ENCODE measurements around the gene RSBN1.
A peak's percentile ranks its signal among the peaks of the same experiment; 100 is the strongest.
"Not testable (repeated sequence)": the region's sequence is repeated elsewhere in the genome, so short reads cannot be mapped to it uniquely, and the experiment has no call there.

The RSBN1 gene

DNA sequence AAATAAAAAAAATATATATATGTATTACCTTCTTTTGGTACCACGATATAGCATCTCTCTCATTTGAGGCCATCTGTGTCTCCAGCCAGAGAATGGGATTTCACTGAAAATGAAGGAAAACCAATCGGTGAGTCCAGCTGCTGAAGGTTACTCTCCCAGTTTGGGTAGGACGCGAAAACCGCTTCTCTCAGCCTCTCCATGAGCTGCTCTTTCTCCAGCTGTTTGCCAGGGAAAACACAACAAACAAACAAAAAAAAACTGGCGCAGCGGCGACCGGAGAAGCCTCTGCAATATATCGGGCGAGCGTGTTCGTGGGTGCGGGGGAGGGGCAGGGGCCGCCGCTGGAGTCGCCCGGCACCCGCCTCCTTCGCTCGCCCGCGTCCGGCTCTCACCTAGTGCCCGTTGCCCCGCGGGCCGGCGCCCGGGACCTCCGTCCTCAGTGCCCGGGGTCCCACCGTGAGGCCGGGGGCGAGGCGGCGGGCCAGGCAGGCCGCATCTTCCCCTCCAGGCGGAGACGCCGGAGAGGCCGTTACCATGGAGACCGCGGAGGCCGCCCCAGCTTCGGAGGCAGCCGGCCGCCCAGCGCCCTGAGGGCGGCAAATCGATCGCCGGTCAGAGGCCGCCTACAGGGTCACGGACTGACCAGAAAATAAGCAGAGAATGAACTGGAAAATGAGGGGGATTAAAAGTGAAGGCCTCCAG lies 53.5 kb downstream of the RSBN1 start:
- peak; percentile 60 for DNase-seq (ENCODE audit: insufficient read length)
- no peak for TF ChIP-seq TAF1 (IDR thresholded peaks at IDR 0.05; ENCODE audit: borderline replicate concordance, low read depth, low read length)
- no peak for TF ChIP-seq POLR2A (IDR thresholded peaks at IDR 0.05; ENCODE audit: low read depth, low read length)
- TF ChIP-seq POLR2AphosphoS5 (IDR thresholded peaks at IDR 0.05; ENCODE audit: low read depth, low read length): no peak
- FAIRE-seq: peak; percentile 53

DNA sequence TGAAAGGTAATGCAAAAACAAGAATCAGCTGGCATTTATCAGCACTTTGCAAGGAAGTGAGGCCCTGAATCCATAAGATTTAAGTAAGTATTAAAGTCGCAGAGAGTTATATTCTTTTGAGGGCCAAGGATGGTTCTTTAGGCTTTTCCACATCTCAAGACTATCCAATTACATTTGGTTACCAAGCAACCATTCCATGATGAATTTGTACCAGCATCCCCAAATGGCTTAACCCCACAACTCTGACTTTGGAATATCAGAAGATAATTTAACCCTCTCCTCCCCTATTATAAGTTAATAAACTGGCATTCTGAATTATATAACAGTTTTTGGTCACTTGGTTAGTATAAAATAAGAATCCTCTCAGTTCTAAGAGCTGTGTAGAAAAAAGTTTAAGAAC lies 55.8 kb downstream of the RSBN1 start:
- no peak for TF ChIP-seq TAF1 (IDR thresholded peaks at IDR 0.05; ENCODE audit: borderline replicate concordance, low read depth, low read length)
- TF ChIP-seq POLR2AphosphoS5 (IDR thresholded peaks at IDR 0.05; ENCODE audit: low read depth, low read length): no peak
- TF ChIP-seq POLR2A (IDR thresholded peaks at IDR 0.05; ENCODE audit: low read depth, low read length): no peak
- FAIRE-seq (no peak), DNase-seq (ENCODE audit: insufficient read length) (no peak)

DNA sequence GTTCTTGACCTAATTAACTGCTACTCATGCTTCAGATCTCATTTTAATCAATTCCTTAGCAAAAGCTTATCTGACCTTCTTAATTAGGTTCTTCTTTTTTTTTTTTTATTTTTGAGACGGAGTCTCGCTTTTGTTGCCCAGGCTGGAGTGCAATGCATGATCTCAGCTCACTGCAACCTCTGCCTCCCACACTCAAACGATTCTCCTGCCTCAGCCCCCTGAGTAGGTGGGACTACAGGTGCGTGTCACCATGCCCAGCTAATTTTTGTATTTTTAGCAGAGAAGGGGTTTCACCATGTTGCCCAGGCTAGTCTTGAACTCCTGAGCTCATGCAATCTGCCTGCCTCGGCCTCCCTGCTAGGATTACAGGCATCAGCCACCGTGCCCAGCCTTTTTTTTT lies 58.9 kb downstream of the RSBN1 start:
- not testable (repeated sequence) for DNase-seq (ENCODE audit: insufficient read length); FAIRE-seq

DNA sequence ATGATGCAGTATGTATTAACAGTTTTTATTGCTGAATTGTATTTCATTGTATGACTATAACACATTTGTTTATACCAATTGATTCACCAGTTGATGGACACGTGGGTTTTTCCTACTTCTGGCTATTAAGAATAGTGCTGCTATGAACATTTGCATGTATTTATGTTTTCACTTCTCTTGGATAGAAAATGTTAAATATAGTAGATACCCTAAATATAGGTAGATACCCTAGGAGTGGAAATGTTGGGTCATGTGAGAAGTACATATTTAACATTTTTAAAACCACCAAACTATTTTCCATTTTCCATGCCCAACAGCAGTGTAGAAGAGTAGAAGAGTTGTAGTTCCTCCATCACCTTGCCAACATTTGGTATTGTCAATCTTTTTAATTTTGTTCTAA lies 60.8 kb downstream of the RSBN1 start:
- FAIRE-seq (no peak), DNase-seq (ENCODE audit: insufficient read length) (no peak)
- TF ChIP-seq POLR2AphosphoS5 (IDR thresholded peaks at IDR 0.05; ENCODE audit: low read depth, low read length) (no peak), TAF1 (IDR thresholded peaks at IDR 0.05; ENCODE audit: borderline replicate concordance, low read depth, low read length) (no peak), POLR2A (IDR thresholded peaks at IDR 0.05; ENCODE audit: low read depth, low read length) (no peak)

DNA sequence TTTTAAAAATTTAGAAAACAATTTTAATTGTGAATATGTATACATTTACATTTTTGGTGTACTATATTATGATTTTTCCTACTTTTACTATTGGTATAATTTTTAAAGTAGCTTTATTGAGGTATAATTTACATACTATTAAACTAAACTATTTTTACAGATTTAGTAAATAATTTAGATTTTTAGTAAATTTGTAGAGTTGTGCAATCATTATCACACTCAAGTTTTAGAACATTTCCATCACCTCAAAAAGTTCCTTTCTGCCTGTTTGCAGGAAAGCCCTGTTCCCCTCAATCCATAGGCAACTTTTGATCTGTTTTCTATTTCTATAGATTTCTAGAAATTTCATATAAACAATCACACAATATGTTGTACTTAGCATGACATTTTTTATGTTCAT lies 61.2 kb downstream of the RSBN1 start:
- no peak for TF ChIP-seq POLR2AphosphoS5 (IDR thresholded peaks at IDR 0.05; ENCODE audit: low read depth, low read length)
- FAIRE-seq: no peak
- DNase-seq (ENCODE audit: insufficient read length): no peak

DNA sequence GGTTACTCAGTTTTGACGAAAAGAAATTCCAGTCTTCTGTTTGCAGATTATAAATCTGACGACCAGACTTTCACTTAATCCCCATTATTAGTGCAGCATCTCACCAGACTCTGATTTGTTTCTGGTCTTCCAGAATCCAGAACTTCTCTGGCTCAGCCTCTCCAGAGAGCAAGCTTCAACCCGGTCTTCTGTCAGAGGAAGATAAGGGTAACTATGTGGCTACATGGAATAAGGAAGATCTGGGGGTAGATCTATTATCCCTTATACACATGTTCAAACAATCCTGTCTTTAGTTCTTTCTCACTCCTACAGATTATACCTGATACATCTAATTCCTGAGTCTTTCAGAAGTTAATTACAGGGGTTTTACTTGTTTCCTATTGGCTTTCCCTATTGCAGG lies 62.9 kb downstream of the RSBN1 start:
- TF ChIP-seq TAF1 (IDR thresholded peaks at IDR 0.05; ENCODE audit: borderline replicate concordance, low read depth, low read length) (no peak), POLR2A (IDR thresholded peaks at IDR 0.05; ENCODE audit: low read depth, low read length) (no peak), POLR2AphosphoS5 (IDR thresholded peaks at IDR 0.05; ENCODE audit: low read depth, low read length) (no peak)
- FAIRE-seq: no peak
- no peak for DNase-seq (ENCODE audit: insufficient read length)

DNA sequence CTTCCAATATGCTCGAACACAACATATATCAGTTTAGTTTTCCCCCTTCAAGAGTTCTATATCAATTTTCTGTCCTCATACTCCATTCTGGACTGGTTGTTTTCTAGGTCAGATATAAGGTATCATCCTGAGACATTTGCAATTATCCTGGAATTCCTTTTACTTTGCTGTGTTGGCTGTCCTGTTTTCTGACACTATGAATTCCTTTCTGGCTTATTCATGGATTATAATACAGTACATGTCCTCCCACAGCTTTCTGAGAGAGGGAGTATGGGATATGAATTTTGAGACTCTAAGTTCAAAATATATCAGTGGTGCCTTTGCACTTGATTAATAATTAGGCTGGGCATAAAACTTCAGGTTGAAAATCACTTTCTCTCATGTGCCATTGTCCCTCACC lies 64.9 kb downstream of the RSBN1 start:
- DNase-seq (ENCODE audit: insufficient read length) (no peak), FAIRE-seq (no peak)
- TF ChIP-seq TAF1 (IDR thresholded peaks at IDR 0.05; ENCODE audit: borderline replicate concordance, low read depth, low read length): no peak
- no peak for TF ChIP-seq POLR2A (IDR thresholded peaks at IDR 0.05; ENCODE audit: low read depth, low read length)
- no peak for TF ChIP-seq POLR2AphosphoS5 (IDR thresholded peaks at IDR 0.05; ENCODE audit: low read depth, low read length)

DNA sequence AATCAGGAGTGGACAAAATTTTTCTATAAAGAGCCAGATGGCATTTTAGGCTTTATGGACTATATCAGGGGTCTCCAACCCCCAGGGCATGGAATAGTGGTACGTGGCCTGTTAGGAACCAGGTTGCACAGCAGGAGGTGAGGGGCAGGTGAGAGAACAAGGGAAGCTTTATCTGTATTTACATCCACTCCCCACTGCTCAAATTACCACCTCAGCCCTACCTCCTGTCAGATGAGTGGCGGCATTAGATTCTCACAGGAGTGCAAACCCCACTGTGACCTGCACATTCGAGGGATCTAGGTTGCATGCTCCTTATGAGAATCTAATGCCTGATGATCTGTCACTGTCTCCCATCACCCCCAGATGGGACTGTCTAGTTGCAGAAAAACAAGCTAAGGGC lies 66.9 kb downstream of the RSBN1 start:
- DNase-seq (ENCODE audit: insufficient read length): no peak
- TF ChIP-seq POLR2AphosphoS5 (IDR thresholded peaks at IDR 0.05; ENCODE audit: low read depth, low read length) (no peak), TAF1 (IDR thresholded peaks at IDR 0.05; ENCODE audit: borderline replicate concordance, low read depth, low read length) (no peak), POLR2A (IDR thresholded peaks at IDR 0.05; ENCODE audit: low read depth, low read length) (no peak)
- FAIRE-seq: no peak

DNA sequence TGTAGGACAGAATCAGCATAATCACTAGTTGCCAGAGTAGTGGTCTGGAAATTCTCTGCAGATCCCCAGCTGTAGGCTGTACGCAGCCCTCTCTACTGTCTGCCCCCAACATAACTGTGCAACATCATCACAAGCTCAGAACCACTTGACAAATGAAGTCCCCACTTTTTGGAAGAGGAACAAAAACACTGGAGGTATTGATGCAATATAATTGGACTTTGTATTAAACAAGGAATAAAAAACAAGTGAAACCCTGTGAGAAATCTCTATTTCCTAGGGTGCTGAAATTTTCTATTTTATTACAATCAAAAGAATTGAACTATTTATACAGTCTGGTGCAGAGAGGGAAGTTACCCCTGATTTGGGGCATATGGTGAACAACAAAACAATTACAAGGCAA lies 68.2 kb downstream of the RSBN1 start:
- FAIRE-seq (no peak), DNase-seq (ENCODE audit: insufficient read length) (no peak)
- TF ChIP-seq TAF1 (IDR thresholded peaks at IDR 0.05; ENCODE audit: borderline replicate concordance, low read depth, low read length) (no peak), POLR2AphosphoS5 (IDR thresholded peaks at IDR 0.05; ENCODE audit: low read depth, low read length) (no peak)

DNA sequence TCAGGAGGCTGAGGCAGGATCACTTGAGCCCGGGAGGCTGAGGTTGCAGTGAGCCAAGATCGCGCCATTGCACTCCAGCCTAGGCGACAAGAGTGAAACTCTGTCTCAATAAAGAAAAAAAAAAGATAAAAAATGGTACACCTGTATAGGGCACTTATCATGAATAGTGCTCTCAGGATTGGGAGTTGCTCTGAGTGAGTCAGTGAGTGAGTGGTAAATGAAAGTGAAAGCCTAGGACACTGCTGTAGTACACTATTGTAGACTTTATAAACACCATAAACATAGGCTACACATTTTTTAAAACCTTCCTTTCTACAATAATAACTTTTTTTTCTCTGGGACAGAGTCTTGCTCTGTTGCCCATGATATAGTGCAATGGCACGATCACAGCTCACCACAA lies 69.8 kb downstream of the RSBN1 start:
- TF ChIP-seq POLR2A (IDR thresholded peaks at IDR 0.05; ENCODE audit: low read depth, low read length): no peak
- no peak for TF ChIP-seq TAF1 (IDR thresholded peaks at IDR 0.05; ENCODE audit: borderline replicate concordance, low read depth, low read length)
- TF ChIP-seq POLR2AphosphoS5 (IDR thresholded peaks at IDR 0.05; ENCODE audit: low read depth, low read length): no peak
- DNase-seq (ENCODE audit: insufficient read length) (no peak), FAIRE-seq (no peak)

DNA sequence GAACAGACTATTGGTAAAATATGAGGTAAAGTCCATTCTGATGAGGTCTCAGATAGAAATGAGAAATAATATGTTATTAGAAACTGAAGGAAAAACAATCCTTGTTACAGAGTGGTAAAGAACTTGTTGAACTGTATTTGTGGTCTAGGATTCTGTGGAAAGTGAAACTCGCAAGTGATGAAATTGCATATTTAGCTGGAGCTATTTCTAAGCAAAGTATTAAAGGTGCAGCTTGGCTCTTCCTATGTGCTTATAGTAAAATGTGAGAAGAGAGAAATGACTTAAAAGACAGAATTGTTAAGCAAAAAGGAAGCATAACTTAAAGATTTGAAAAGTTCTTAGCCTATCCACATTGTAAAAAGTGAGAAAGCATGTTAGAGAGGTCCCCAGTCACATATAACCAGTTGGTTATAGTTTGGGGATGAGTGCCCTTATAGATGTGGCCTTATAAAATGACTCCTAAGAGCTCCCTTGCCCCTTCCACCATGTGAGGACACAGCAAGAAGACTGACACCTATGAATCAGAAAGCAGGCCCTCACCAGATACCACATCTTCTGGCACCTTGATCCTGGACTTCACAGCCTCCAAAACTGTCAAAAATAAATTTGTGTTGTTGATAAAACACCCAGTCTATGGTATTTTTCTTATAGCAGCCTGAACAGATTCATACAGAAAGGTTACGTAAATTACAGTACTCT lies 77.8 kb downstream of the RSBN1 start:
- TF ChIP-seq POLR2A (IDR thresholded peaks at IDR 0.05; ENCODE audit: low read depth, low read length) (no peak), TAF1 (IDR thresholded peaks at IDR 0.05; ENCODE audit: borderline replicate concordance, low read depth, low read length) (no peak), POLR2AphosphoS5 (IDR thresholded peaks at IDR 0.05; ENCODE audit: low read depth, low read length) (no peak)
- FAIRE-seq: no peak
- no peak for DNase-seq (ENCODE audit: insufficient read length)

DNA sequence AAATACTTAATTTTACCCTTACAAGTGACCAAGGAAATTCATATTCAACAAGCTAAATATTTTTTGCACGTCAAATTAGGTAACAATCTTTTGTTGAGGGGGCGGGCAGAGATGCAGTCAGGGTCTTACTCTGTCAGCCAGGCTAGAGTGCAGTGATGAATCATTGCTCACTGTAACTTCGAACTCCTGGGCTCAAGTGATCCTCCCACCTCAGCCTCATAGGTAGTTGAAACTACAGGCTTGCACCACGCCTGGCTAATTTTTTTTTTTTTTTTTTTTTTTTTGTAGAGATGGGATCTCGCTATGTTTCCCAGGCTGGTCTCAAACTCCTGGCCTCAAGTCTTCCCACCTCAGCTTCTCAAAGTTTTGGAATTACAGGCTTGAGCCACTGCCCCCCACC lies 79.5 kb downstream of the RSBN1 start:
- TF ChIP-seq POLR2A (IDR thresholded peaks at IDR 0.05; ENCODE audit: low read depth, low read length): no peak
- no peak for TF ChIP-seq TAF1 (IDR thresholded peaks at IDR 0.05; ENCODE audit: borderline replicate concordance, low read depth, low read length)
- no peak for TF ChIP-seq POLR2AphosphoS5 (IDR thresholded peaks at IDR 0.05; ENCODE audit: low read depth, low read length)

More for the DNA sequence above, 79.5 kb downstream of the RSBN1 start:
- FAIRE-seq: no peak
- DNase-seq (ENCODE audit: insufficient read length): no peak
